ENCODE data around the gene LIG4. TPM values are rescaled to one million over a fixed set of nuclear protein-coding genes. Genes with fewer than 3 reads are reported as not detected.

Gene LIG4
- total and polyA plus RNA-seq, 2 of the 4 experiments (the other 2 are of a cell fraction): 5.0 to 7.2 TPM

DNA sequence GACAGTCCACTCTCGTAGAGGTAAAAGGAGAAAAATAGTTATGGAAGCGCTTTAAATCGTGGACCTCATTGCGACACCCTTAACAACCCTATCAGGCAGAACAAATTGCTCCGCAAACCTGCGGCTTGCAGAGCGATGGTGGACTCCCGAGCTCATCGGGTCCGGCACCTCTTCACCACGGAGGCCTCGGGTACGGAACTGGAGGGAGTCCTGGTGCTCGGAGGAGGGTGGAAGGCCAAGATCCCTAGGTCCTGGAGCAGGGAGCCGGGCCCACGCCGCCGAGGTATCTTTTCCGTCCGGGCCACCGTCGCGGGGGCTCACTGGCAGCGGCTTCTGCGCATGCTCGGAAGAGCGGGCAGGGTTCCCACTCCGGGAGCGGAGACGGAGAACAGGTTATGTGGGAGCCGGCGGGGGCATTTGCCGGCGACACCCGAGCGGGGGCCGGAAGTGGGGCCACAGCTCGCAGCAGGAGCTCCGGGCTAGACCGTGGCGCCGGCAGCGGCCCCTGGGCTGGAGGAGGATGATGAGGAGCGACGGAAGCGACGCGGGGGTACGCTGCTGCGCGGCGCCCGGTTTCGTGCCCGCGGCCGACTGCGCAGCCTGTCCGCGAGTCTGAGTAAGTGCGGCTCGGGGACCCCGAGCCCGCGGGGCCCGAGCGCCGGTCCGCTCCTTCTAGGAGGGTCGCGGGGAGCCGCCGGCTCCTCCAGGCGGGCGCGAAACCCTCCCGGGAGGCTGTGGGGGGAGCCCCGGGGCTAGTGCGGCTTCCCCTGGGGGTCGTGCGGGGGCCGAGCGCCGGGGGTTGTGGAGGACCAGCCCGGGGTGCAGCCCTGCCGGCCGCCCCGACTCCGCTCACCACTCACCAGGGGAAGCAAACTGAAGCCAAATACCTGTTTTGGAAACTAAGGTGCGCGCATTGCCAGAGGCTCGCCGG, 3.0 kb upstream of the LIG4 start, which contains the start of gene ABHD13:
TSS of gene ABHD13 (plus strand) at position 349 of the 931 bp plus-strand sequence. CDS start 10,827 bp downstream, outside the sequence.
- intact Hi-C loops (cut with micrococcal nuclease) (no loop called here), in situ Hi-C loops (cut with MboI; ENCODE audit: low sequenced_read_pairs) (no loop called here), dilution Hi-C loops (cut with HindIII; ENCODE audit: low sequenced_read_pairs, unreplicated experiment) (no loop called here)
- Histone ChIP-seq H3K56ac (ENCODE audit: extremely low read depth, insufficient read depth, low read length) (peak within 1 kb of the TSS; percentile 87), H3K9me1 (ENCODE audit: insufficient read depth, low read length) (0 out of 2 replicates have a peak, but pooled peaks cover 3% of the 10 kb centered on the region), H2AK9ac (replicated peaks; ENCODE audit: low read depth, low read length, poor library complexity) (peak within 1 kb of the TSS; percentile 96), H4K91ac (ENCODE audit: insufficient read depth, low read depth, low read length) (peak within 1 kb of the TSS; percentile 98), H3K4me3 (ENCODE audit: insufficient read depth, low read depth, low read length) (peak within 1 kb of the TSS; percentile 63), H3K36me3 (ENCODE audit: control insufficient read depth, insufficient read depth, low read length) (no peaks in the 10 kb centered on the region), H4K5ac (ENCODE audit: low read depth, low read length) (peak within 1 kb of the TSS; percentile 92), H4K8ac (ENCODE audit: low read depth in 2 of 2, low read length in 2 of 2) (peak within 1 kb of the TSS; percentile 100), H4K20me1 (ENCODE audit: insufficient read depth, low read length) (peaks cover 6% of the 10 kb centered on the region; the same call in 1 of the 2 replicates), H3K4me2 (ENCODE audit: low read depth, low read length) (peak within 1 kb of the TSS; percentile 97), H2AK5ac (ENCODE audit: low read depth, low read length) (peak within 1 kb of the TSS; percentile 91), H3K79me1 (ENCODE audit: low read depth in 1 of 2, low read length in 2 of 2) (peaks cover 23 to 51% of the 10 kb centered on the region in 2 experiments; a peak in 3 of 4 replicates), H3K4me1 (ENCODE audit: control insufficient read depth, insufficient read depth, low read length) (peaks cover 8% of the 10 kb centered on the region), H2BK20ac (ENCODE audit: low read depth, low read length) (peak within 1 kb of the TSS; percentile 87), H3K18ac (ENCODE audit: low read depth, low read length) (peak within 1 kb of the TSS; percentile 87), H3K23ac (ENCODE audit: low read depth, low read length) (peak within 1 kb of the TSS; percentile 100), H3K27me3 (ENCODE audit: control insufficient read depth, insufficient read depth, low read length) (no peaks in the 10 kb centered on the region), H2AFZ (replicated peaks; ENCODE audit: low read length, poor library complexity) (peak within 1 kb of the TSS; percentile 99), H2BK5ac (ENCODE audit: low read depth, low read length, poor library complexity, severe bottlenecking) (peak within 1 kb of the TSS; percentile 86), H3K9me3 (ENCODE audit: control insufficient read depth, insufficient read depth, low read length) (no peaks in the 10 kb centered on the region), H2BK120ac (ENCODE audit: low read depth, low read length) (peak within 1 kb of the TSS; percentile 94), H3K9ac (ENCODE audit: low read depth, low read length) (peak within 1 kb of the TSS; percentile 97), H3K27ac (ENCODE audit: insufficient read depth, low read length) (peak within 1 kb of the TSS; percentile 95), H3K4ac (ENCODE audit: low read depth, low read length) (peak within 1 kb of the TSS; percentile 99), H3K14ac (replicated peaks; ENCODE audit: low read depth, low read length) (peak within 1 kb of the TSS; percentile 100), H2BK15ac (ENCODE audit: low read depth, low read length) (peak within 1 kb of the TSS; percentile 88; the same call in 1 of the 3 replicates)
- ATAC-seq (ENCODE audit: low read depth) (peak; percentile 77), DNase-seq (peak; percentile 85)
- BruUV-seq (replicated peaks): no TSS peak
- CTCF ChIA-PET: no interaction called here
- POLR2A ChIA-PET (ENCODE audit: unreplicated experiment): no interaction called here
- no peak for TF ChIP-seq CHD1 (IDR thresholded peaks at IDR 0.05; ENCODE audit: low read depth, low read length)
- TF ChIP-seq POLR2A (IDR thresholded peaks at IDR 0.05; ENCODE audit: low read depth, low read length): peak; percentile 63
- TF ChIP-seq NFE2L2 (IDR thresholded peaks at IDR 0.05; ENCODE audit: low read depth, low read length): no peak
- peak; percentile 97 for TF ChIP-seq MAZ (IDR thresholded peaks at IDR 0.05; ENCODE audit: borderline replicate concordance, low read depth, low read length)
- TF ChIP-seq, protein P1, sequence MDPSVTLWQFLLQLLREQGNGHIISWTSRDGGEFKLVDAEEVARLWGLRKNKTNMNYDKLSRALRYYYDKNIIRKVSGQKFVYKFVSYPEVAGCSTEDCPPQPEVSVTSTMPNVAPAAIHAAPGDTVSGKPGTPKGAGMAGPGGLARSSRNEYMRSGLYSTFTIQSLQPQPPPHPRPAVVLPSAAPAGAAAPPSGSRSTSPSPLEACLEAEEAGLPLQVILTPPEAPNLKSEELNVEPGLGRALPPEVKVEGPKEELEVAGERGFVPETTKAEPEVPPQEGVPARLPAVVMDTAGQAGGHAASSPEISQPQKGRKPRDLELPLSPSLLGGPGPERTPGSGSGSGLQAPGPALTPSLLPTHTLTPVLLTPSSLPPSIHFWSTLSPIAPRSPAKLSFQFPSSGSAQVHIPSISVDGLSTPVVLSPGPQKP (IDR thresholded peaks at IDR 0.05; ENCODE audit: borderline replicate concordance, low read depth, low read length): no peak
- no peak for TF ChIP-seq BHLHE40 (IDR thresholded peaks at IDR 0.05; ENCODE audit: low read depth, low read length)
- peak; percentile 94 for TF ChIP-seq CEBPB (IDR thresholded peaks at IDR 0.05; ENCODE audit: low read depth, low read length)
- TF ChIP-seq MXI1 (IDR thresholded peaks at IDR 0.05; ENCODE audit: borderline replicate concordance, low read depth, low read length): peak; percentile 14; the same call in 1 of the 2 replicates
- TF ChIP-seq RCOR1 (IDR thresholded peaks at IDR 0.05; ENCODE audit: insufficient replicate concordance, low read length): no peak
- WGBS, 2 experiments (ENCODE audit: extremely low coverage in 2 of 2, insufficient read length in 1 of 2): 1% methylated on average over 40 of the region's 93 CpGs; no CpG with 5 or more reads in 1 of the 2 experiments
